Activated CD8-positive, alpha-beta T cell treated with anti-CD3 and anti-CD28 coated beads for 36 hours (primary cell): ENCODE results near the gene DCLK2. TPM values are rescaled to one million over a fixed set of nuclear protein-coding genes. Genes with fewer than 3 reads are reported as not detected.

ENCODE experiments used
- ATAC-seq: fragments of 200-7000 bp; cut with Tn5 transposase; one replicate; pipeline ENCODE4 v1.10.0; 2021; ENCODE audit warnings: mild to moderate bottlenecking, moderate library complexity
- CTCF ChIA-PET: fragments of 350-600 bp; sonication (Branson Sonifier 250); formaldehyde crosslinking; loops from one replicate; lab custom pipeline; 2021; ENCODE audit warnings: antibody characterized with exemption; lab: Charles Lee
- POLR2A ChIA-PET: fragments of 350-600 bp; sonication (Branson Sonifier 250); formaldehyde crosslinking; loops from one replicate; lab custom pipeline; 2021; ENCODE audit warnings: antibody characterized with exemption; lab: Charles Lee
- DNase-seq: peaks from one replicate; pipeline ENCODE4 v3.0.0-alpha.2; 2020
- H3K27ac Mint-ChIP-seq: one replicate; pipeline ENCODE4 v1.8.0; 2021; ENCODE audit warnings: mild to moderate bottlenecking, mixed read lengths
- H3K27me3 Mint-ChIP-seq: one replicate; pipeline ENCODE4 v1.8.0; 2021; ENCODE audit warnings: mixed read lengths
- H3K36me3 Mint-ChIP-seq: one replicate; pipeline ENCODE4 v1.8.0; 2021; ENCODE audit warnings: low read depth, mixed read lengths
- H3K4me1 Mint-ChIP-seq: one replicate; pipeline ENCODE4 v1.8.0; 2021; ENCODE audit warnings: low read depth, mixed read lengths
- H3K4me3 Mint-ChIP-seq: one replicate; pipeline ENCODE4 v1.8.0; 2021; ENCODE audit warnings: mild to moderate bottlenecking, moderate library complexity, mixed read lengths
- H3K9me3 Mint-ChIP-seq: one replicate; pipeline ENCODE4 v1.8.0; 2021; ENCODE audit warnings: mixed read lengths
- intact Hi-C: fragments of 100-400 bp; cut with micrococcal nuclease; formaldehyde crosslinking; loops from one replicate; pipeline ENCODE4 v1.10.0; 2022
- total RNA-seq, 2 experiments: library from RNA; stranded (reverse); gene quantifications; one replicate each; pipeline ENCODE4 v1.2.3, GENCODE V29; 2021
- TF ChIP-seq, protein P1 (sequence below): fragments of 200-600 bp; IDR thresholded peaks from one replicate; pipeline ENCODE4 v1.8.0; 2022; ENCODE audit warnings: antibody characterized with exemption, mild to moderate bottlenecking

DCLK2 gene
- total RNA-seq, 2 experiments from 2014 or later = not detected

DNA sequence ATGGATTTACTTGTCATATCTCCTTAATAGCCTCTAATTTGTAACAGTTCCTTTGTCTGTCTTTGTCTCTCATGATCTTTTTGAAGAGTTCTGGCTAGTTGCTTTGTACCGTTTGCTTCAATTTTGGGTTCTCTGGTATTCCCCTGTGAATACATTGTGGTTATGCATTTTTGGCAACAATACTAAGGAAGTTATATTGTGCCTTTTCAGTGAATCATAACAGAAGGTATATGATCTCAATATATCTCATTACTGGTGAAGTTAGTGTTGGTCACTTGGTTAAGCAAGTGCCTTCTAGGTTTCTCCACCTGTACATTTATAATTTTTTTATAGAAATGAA is 48.6 kb downstream of the DCLK2 start:
- H3K36me3 Mint-ChIP-seq = no peaks in the 10 kb centered on the region
- ATAC-seq = no peak
- intact Hi-C loops = no loop called here
- no peak overlapping the region for H3K27ac Mint-ChIP-seq
- H3K27me3 Mint-ChIP-seq = peaks cover 9% of the 10 kb centered on the region
- H3K4me3 Mint-ChIP-seq = no peak overlapping the region
- TF ChIP-seq, protein P1, sequence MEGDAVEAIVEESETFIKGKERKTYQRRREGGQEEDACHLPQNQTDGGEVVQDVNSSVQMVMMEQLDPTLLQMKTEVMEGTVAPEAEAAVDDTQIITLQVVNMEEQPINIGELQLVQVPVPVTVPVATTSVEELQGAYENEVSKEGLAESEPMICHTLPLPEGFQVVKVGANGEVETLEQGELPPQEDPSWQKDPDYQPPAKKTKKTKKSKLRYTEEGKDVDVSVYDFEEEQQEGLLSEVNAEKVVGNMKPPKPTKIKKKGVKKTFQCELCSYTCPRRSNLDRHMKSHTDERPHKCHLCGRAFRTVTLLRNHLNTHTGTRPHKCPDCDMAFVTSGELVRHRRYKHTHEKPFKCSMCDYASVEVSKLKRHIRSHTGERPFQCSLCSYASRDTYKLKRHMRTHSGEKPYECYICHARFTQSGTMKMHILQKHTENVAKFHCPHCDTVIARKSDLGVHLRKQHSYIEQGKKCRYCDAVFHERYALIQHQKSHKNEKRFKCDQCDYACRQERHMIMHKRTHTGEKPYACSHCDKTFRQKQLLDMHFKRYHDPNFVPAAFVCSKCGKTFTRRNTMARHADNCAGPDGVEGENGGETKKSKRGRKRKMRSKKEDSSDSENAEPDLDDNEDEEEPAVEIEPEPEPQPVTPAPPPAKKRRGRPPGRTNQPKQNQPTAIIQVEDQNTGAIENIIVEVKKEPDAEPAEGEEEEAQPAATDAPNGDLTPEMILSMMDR = no peak
- H3K4me1 Mint-ChIP-seq = no peaks in the 10 kb centered on the region
- no peaks in the 10 kb centered on the region for H3K9me3 Mint-ChIP-seq
- CTCF ChIA-PET = no interaction called here
- DNase-seq = no peak
- POLR2A ChIA-PET = no interaction called here

DNA sequence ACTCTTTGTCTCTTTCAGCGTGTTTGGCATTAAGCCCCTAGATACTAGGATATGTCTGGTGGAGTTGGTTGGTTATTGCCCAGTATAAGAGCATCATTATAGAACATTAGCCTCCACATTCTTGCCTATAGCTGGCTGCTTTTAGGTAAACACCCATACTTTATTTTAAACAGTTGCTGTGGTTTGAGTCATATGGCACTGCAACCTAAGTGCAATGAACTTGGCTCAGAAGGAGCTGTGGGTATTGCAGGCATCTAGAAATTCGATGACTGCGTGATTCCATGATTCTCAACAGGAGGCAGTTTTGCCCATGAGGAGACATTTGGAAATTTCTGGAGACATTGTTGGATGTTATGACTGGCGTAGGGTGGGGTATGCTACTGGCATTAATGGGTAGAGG is 49.5 kb downstream of the DCLK2 start:
- DNase-seq (no peak), ATAC-seq (no peak)
- Mint-ChIP-seq H3K4me3 (no peak overlapping the region), H3K4me1 (no peaks in the 10 kb centered on the region), H3K9me3 (no peaks in the 10 kb centered on the region), H3K27me3 (peaks cover 9% of the 10 kb centered on the region), H3K36me3 (no peaks in the 10 kb centered on the region), H3K27ac (no peak overlapping the region)
- POLR2A ChIA-PET = no interaction called here
- TF ChIP-seq, protein P1 = no peak
- CTCF ChIA-PET = no interaction called here
- intact Hi-C loops = no loop called here

DNA sequence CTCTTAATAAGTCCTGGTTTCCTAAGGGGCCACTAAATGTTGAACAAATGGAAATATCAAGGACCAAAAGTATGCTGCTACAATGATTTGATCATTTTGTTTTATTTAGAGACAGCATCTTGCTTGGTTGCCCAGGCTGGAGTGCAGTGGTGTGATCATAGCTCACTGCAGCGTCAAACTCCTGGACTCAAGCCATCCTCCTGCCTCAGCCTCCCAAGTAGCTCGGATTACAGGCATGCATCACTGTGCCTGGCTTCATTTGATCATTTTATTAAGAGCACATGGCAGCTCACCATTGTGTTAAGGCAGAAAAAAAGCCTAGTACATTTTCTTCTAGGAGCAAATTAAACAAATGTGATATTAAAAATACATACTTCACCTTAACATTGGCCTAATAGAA is 52.7 kb downstream of the DCLK2 start:
- no peaks in the 10 kb centered on the region for H3K36me3 Mint-ChIP-seq
- ChIA-PET CTCF (interaction anchor here (1.3 kb wide), 1 partner anchor 21 kb away, joined by 4 read pairs; no protein-coding TSS in a partner anchor), POLR2A (no interaction called here)

DNA sequence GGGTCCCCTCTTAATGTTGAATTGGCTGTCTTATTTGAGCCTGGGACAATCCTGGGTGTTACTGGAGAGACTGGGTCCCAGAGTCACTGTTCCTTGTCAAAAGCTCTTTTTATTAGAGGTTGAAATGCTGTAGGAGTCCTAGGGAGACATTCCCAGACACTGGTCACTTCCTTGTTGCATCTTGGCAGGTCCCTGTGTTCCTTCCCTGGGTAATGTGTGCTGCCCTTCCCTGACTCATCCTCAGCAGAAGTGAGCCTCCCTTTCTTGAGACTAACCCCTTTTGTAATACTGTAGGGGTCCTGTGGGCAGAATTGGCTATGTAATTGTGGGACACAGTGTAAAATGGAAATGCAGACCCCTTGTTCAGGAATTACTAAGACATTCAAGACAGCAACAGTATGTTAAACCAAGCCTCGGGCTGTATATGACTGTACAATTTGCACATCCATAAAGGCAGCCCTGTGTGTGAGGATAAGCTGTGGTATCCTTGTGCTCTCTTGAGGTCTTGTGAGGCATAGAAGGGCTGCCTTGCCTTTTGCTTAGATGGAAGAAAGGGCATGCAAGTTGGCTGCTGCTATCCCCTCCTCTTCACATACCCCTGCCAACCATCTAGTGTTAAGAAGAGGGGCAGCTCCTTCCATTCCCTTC is 53.5 kb downstream of the DCLK2 start:
- ChIA-PET CTCF (no interaction called here), POLR2A (no interaction called here)
- H3K36me3 Mint-ChIP-seq = no peaks in the 10 kb centered on the region
- intact Hi-C loops = no loop called here
- DNase-seq (no peak), ATAC-seq (no peak)
- no peak overlapping the region for H3K27ac Mint-ChIP-seq
- TF ChIP-seq, protein P1 = no peak
- H3K27me3 Mint-ChIP-seq = peaks cover 13% of the 10 kb centered on the region
- no peaks in the 10 kb centered on the region for H3K9me3 Mint-ChIP-seq
- no peaks in the 10 kb centered on the region for H3K4me1 Mint-ChIP-seq
- no peak overlapping the region for H3K4me3 Mint-ChIP-seq

More for the DNA sequence above, 52.7 kb downstream of the DCLK2 start:
- H3K4me1 Mint-ChIP-seq = no peaks in the 10 kb centered on the region
- H3K27me3 Mint-ChIP-seq = peaks cover 13% of the 10 kb centered on the region
- no peaks in the 10 kb centered on the region for H3K9me3 Mint-ChIP-seq
- intact Hi-C loops = no loop called here
- no peak overlapping the region for H3K4me3 Mint-ChIP-seq
- TF ChIP-seq, protein P1 = no peak
- no peak for DNase-seq
- ATAC-seq = no peak
- no peak overlapping the region for H3K27ac Mint-ChIP-seq

DNA sequence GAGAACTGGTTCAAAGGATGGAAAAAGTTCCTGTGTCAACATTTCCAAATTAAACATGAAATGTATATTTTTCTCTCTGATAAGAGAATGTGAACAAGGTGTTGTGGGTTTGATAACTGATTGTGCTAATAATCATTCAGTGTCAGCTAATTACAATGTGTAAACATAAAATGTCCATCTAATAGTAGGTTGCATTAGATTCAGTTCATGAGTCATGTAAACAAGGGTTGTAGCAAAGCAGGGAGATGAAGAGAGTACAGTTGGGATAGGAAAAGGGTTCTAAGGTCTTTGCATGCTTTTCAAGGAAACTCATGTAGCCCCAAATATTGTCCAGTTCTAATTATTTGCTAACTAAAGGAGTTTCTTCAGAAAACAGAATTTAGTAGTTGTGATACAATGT is 55.4 kb downstream of the DCLK2 start:
- ChIA-PET CTCF (no interaction called here), POLR2A (no interaction called here)
- H3K27me3 Mint-ChIP-seq = peaks cover 10% of the 10 kb centered on the region
- no peak overlapping the region for H3K4me3 Mint-ChIP-seq
- no peak overlapping the region for H3K27ac Mint-ChIP-seq
- ATAC-seq = no peak
- H3K4me1 Mint-ChIP-seq = no peaks in the 10 kb centered on the region
- TF ChIP-seq, protein P1 = no peak
- intact Hi-C loops = no loop called here
- DNase-seq = no peak
- H3K36me3 Mint-ChIP-seq = no peaks in the 10 kb centered on the region
- no peaks in the 10 kb centered on the region for H3K9me3 Mint-ChIP-seq
